Measurements from ENCODE around the gene INSL3. TPM values are rescaled to one million over a fixed set of nuclear protein-coding genes. Genes with fewer than 3 reads are reported as not detected.

Gene INSL3
- total and polyA plus RNA-seq, 2 donors (not counting 3 experiments of a cell fraction or from before 2014, with no cell fraction given), result not detected

- Histone ChIP-seq H2AFZ (ENCODE audit: low read depth, low read length) (no peak overlapping the region), H3K36me3 (ENCODE audit: control insufficient read depth in 2 of 2, extremely low read depth in 1 of 2, insufficient read depth in 2 of 2, low read length in 2 of 2) (no peaks in the 10 kb centered on the region), H3K27me3 (ENCODE audit: control insufficient read depth in 2 of 2, insufficient read depth in 2 of 2, low read length in 2 of 2) (no peaks in the 10 kb centered on the region), H4K20me1 (replicated peaks; ENCODE audit: control insufficient read depth, extremely low read depth, insufficient read depth, low read length) (no peaks in the 10 kb centered on the region), H3K4me2 (ENCODE audit: insufficient read depth, low read length) (no peak overlapping the region), H3K79me2 (ENCODE audit: control insufficient read depth, insufficient read depth, low read length) (no peaks in the 10 kb centered on the region), H3K4me1 (ENCODE audit: control insufficient read depth, extremely low read depth, insufficient read depth, low read length) (peaks cover 9% of the 10 kb centered on the region), H3K9me1 (replicated peaks; ENCODE audit: control insufficient read depth, extremely low read depth, insufficient read depth, low read length) (no peaks in the 10 kb centered on the region), H3K9me3 (replicated peaks; ENCODE audit: control insufficient read depth, insufficient read depth, low read length) (no peaks in the 10 kb centered on the region), H3K27ac (ENCODE audit: insufficient read depth, low read depth, low read length) (no peak overlapping the region), H3K9ac (replicated peaks; ENCODE audit: extremely low read depth, insufficient read depth, low read length) (no peak overlapping the region), H3K4me3 (replicated peaks in 1 of 3; ENCODE audit: insufficient read depth in 1 of 3, low read depth in 1 of 3, low read length in 3 of 3) (no peak overlapping the region)
- dilution Hi-C loops (cut with MboI; ENCODE audit: extremely low pct_ligation_motif_present, low sequenced_read_pairs), result no loop called here
- POLR2A ChIA-PET, result interaction anchor here (1.7 kb wide), 1 partner anchor 13 kb away, joined by 7 read pairs; the partner anchor contains the start of gene RPL18A
- FAIRE-seq (no peak), DNase-seq (ENCODE audit: low read depth, low spot score) (no peak)
- intact Hi-C loops (cut with micrococcal nuclease), result no loop called here
- CTCF ChIA-PET, result no interaction called here
- TF ChIP-seq EZH2 (IDR thresholded peaks at IDR 0.05; ENCODE audit: borderline replicate concordance, low read depth, low read length, severe bottlenecking) (no peak), POLR2AphosphoS5 (IDR thresholded peaks at IDR 0.05; ENCODE audit: insufficient read depth, low read depth, low read length) (no peak)
- TF ChIP-seq, protein P1, sequence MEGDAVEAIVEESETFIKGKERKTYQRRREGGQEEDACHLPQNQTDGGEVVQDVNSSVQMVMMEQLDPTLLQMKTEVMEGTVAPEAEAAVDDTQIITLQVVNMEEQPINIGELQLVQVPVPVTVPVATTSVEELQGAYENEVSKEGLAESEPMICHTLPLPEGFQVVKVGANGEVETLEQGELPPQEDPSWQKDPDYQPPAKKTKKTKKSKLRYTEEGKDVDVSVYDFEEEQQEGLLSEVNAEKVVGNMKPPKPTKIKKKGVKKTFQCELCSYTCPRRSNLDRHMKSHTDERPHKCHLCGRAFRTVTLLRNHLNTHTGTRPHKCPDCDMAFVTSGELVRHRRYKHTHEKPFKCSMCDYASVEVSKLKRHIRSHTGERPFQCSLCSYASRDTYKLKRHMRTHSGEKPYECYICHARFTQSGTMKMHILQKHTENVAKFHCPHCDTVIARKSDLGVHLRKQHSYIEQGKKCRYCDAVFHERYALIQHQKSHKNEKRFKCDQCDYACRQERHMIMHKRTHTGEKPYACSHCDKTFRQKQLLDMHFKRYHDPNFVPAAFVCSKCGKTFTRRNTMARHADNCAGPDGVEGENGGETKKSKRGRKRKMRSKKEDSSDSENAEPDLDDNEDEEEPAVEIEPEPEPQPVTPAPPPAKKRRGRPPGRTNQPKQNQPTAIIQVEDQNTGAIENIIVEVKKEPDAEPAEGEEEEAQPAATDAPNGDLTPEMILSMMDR (IDR thresholded peaks at IDR 0.05; ENCODE audit: extremely low read depth in 1 of 2, insufficient read depth in 1 of 2, low read depth in 1 of 2, low read length in 2 of 2), result no peak
- no TSS peak for BruUV-seq (replicated peaks)
These were observed 24.8 kb upstream of the INSL3 start for GRCh38 chr19:17846146-17846545.

DNA sequence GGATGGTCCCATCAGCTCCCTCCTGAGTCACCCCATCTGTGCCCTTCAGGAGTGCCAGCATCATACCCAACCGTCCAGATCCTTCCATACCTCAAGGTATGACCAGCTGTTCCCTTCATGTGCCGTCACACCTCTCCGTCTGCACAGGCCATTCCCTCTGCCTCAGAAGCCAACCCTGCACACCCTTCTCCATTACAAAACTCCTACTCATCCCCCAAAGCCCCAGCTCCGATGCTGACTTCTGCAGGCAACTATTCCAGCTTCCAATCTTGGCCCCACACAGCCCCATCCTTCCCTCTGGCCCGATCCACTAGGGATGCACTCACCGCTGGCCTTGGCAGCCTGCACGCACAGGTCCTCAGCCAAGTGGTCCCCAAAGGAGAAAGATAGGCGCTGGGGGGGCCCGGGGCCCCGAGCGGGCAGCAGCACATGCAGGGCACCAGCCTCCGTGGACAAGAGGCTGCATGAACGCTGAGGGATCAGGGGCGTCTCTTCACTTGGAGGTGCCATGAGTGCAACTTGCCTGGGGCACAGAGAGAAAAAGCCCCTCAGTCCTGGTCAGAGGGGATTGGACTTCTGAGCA lies 22.7 kb upstream of the INSL3 start:
- Histone ChIP-seq H2AFZ (ENCODE audit: low read depth, low read length) (no peak overlapping the region), H3K9ac (replicated peaks; ENCODE audit: extremely low read depth, insufficient read depth, low read length) (no peak overlapping the region), H3K9me3 (replicated peaks; ENCODE audit: control insufficient read depth, insufficient read depth, low read length) (no peaks in the 10 kb centered on the region), H4K20me1 (replicated peaks; ENCODE audit: control insufficient read depth, extremely low read depth, insufficient read depth, low read length) (no peaks in the 10 kb centered on the region), H3K9me1 (replicated peaks; ENCODE audit: control insufficient read depth, extremely low read depth, insufficient read depth, low read length) (no peaks in the 10 kb centered on the region), H3K36me3 (ENCODE audit: control insufficient read depth in 2 of 2, extremely low read depth in 1 of 2, insufficient read depth in 2 of 2, low read length in 2 of 2) (no peaks in the 10 kb centered on the region), H3K79me2 (ENCODE audit: control insufficient read depth, insufficient read depth, low read length) (no peaks in the 10 kb centered on the region), H3K4me3 (replicated peaks in 1 of 3; ENCODE audit: insufficient read depth in 1 of 3, low read depth in 1 of 3, low read length in 3 of 3) (no peak overlapping the region), H3K27ac (ENCODE audit: insufficient read depth, low read depth, low read length) (no peak overlapping the region), H3K4me1 (ENCODE audit: control insufficient read depth, extremely low read depth, insufficient read depth, low read length) (peaks cover 9% of the 10 kb centered on the region), H3K4me2 (ENCODE audit: insufficient read depth, low read length) (no peak overlapping the region), H3K27me3 (ENCODE audit: control insufficient read depth in 2 of 2, insufficient read depth in 2 of 2, low read length in 2 of 2) (no peaks in the 10 kb centered on the region)
- intact Hi-C loops (cut with micrococcal nuclease) (no loop called here), dilution Hi-C loops (cut with MboI; ENCODE audit: extremely low pct_ligation_motif_present, low sequenced_read_pairs) (no loop called here)
- FAIRE-seq (no peak), DNase-seq (ENCODE audit: low read depth, low spot score) (no peak)
- POLR2A ChIA-PET, result no interaction called here
- no TSS peak for BruUV-seq (replicated peaks)
- TF ChIP-seq FOS (IDR thresholded peaks at IDR 0.05; ENCODE audit: borderline replicate concordance, insufficient read depth, low read length) (no peak), GATA2 (IDR thresholded peaks at IDR 0.05; ENCODE audit: insufficient read depth, insufficient read length, low read depth, low read length) (no peak), POLR2AphosphoS5 (IDR thresholded peaks at IDR 0.05; ENCODE audit: insufficient read depth, low read depth, low read length) (no peak), EZH2 (IDR thresholded peaks at IDR 0.05; ENCODE audit: borderline replicate concordance, low read depth, low read length, severe bottlenecking) (no peak)
- CTCF ChIA-PET, result no interaction called here
